ENCODE measurements around the gene RASL11A. TPM values are rescaled to one million over a fixed set of nuclear protein-coding genes. Genes with fewer than 3 reads are reported as not detected.

RASL11A gene
- total RNA-seq, 6 donors from 2014 or later, result 11.5 to 28.4 (median 17.0) TPM

DNA sequence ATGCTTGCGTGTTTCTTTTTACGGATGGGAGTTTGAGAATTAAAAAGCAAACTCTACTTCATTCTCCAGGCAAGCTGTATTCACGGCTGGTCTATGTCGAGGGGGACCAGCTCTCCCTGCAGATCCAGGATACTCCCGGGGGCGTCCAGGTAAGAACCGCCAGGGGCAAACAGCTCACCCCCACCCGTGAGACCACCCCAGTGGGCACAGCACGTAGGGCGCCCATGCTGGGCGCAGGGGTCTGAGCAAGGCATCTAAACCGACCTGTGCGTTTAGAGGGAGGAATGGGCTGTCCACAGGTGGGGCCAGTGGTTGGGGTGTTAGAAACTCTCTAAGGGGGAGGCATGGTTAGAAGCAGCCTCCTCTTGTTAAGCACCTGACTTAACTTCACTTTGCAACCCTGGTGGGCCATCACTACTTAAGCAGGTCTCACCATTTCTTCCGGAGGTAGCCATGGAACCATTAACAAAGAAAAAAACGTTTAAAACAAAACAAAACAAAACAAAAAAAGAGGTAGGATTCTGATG lies 1.0 kb downstream of the RASL11A start:
- Histone ChIP-seq H3K4me3 (peak overlapping the region; percentile 58 to 84 (median 67)), H3K27ac (peak overlapping the region; percentile 85 to 91 (median 90)), H3K4me1 (peaks cover 18 to 42% (median 21%) of the 10 kb centered on the region in 4 donors), H3K9me3 (no peaks in the 10 kb centered on the region), H3K27me3 (no peaks in the 10 kb centered on the region), H3K36me3 (peaks cover 0 to 4% (median 0%) of the 10 kb centered on the region in 4 donors)
- DNase-seq (peak in 1 of 2 donors; percentile 59), ATAC-seq (ENCODE audit: low FRiP score in 2 of 2) (no peak)
- TF ChIP-seq POLR2A (IDR thresholded peaks at IDR 0.05) (no peak), POLR2AphosphoS5 (IDR thresholded peaks at IDR 0.05) (no peak), EP300 (IDR thresholded peaks at IDR 0.05) (no peak)
- TF ChIP-seq, protein P1, sequence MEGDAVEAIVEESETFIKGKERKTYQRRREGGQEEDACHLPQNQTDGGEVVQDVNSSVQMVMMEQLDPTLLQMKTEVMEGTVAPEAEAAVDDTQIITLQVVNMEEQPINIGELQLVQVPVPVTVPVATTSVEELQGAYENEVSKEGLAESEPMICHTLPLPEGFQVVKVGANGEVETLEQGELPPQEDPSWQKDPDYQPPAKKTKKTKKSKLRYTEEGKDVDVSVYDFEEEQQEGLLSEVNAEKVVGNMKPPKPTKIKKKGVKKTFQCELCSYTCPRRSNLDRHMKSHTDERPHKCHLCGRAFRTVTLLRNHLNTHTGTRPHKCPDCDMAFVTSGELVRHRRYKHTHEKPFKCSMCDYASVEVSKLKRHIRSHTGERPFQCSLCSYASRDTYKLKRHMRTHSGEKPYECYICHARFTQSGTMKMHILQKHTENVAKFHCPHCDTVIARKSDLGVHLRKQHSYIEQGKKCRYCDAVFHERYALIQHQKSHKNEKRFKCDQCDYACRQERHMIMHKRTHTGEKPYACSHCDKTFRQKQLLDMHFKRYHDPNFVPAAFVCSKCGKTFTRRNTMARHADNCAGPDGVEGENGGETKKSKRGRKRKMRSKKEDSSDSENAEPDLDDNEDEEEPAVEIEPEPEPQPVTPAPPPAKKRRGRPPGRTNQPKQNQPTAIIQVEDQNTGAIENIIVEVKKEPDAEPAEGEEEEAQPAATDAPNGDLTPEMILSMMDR (IDR thresholded peaks at IDR 0.05), result no peak
- WGBS, 2 donors, result 53 to 54% methylated on average over 13 to 15 of the region's 15 CpGs

DNA sequence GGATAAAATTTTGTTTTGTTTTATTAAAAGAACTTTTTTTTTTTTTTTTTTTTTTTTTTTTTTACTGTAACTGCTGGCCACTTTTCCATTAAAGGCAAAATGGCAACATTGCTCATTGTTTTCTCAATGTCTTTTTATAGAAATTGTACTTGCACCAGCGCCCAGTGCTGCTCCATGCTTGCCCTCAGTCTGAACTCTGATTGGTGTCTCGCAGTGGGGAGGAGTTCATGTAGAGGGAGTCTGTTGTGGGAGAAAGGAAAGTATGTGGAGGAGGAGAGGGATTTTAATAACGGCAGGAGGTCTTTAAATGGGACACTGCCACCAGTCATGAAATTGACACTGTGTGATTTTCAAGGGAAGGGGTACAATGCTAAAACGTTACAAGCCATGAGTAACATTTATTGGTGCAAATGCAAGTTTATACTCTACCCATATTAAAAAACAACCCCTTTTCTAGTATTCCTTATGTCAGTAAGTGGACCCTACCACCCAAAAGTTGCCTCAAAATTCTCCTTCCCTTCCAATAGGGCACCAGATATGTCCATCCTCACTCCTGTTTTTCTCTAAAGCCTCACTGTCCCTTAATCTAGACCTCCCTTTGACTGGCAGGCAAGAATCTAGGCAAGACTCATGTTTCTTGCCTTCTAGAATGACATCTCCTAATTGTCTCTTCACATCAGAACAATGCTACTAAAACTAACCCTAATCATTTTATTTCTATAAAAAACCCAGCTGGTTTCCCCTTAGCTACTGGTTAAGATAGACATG lies 3.2 kb downstream of the RASL11A start:
- Histone ChIP-seq H3K27me3 (no peaks in the 10 kb centered on the region), H3K4me1 (peaks cover 10 to 30% (median 13%) of the 10 kb centered on the region in 4 donors), H3K4me3 (no peak overlapping the region), H3K27ac (peak overlapping the region in 1 of 4 donors; percentile 7), H3K36me3 (peaks cover 0 to 4% (median 0%) of the 10 kb centered on the region in 4 donors), H3K9me3 (no peaks in the 10 kb centered on the region)
- DNase-seq (no peak), ATAC-seq (ENCODE audit: low FRiP score in 2 of 2) (no peak)
- WGBS, 2 donors, result 78 to 80% methylated on average over 4 of the region's 4 CpGs
- no peak for TF ChIP-seq POLR2A (IDR thresholded peaks at IDR 0.05)
- TF ChIP-seq EP300 (IDR thresholded peaks at IDR 0.05), result no peak
- TF ChIP-seq, protein P1 (IDR thresholded peaks at IDR 0.05), result no peak
- TF ChIP-seq POLR2AphosphoS5 (IDR thresholded peaks at IDR 0.05), result no peak

DNA sequence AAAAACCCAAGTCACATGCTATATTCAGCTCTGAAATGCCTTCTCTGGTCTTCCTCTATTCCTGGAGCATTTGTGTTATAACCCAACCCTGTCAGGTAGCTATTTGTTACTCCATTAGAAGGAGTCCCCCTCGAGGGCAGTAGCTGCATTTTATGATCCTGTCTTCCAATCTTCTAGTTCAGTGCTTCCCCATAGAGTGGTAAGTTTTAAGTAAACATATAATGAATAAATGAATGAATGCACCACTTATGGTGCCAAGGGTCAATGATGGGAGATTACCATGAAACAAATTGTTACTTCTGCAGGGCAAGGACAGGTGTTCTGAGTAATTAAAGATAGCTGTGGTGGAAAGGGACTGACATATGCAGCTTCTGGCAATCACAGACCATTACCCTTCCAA lies 4.0 kb downstream of the RASL11A start:
- DNase-seq (no peak), ATAC-seq (ENCODE audit: low FRiP score in 2 of 2) (no peak)
- peaks cover 0 to 4% (median 0%) of the 10 kb centered on the region in 4 donors for H3K36me3 ChIP-seq
- no peaks in the 10 kb centered on the region for H3K27me3 ChIP-seq
- H3K4me1 ChIP-seq, result peaks cover 10 to 24% (median 13%) of the 10 kb centered on the region in 4 donors
- H3K4me3 ChIP-seq, result no peak overlapping the region
- H3K27ac ChIP-seq, result no peak overlapping the region
- whole genome bisulfite sequencing, 2 donors, result 27 to 70% methylated on average over 1 of the region's 1 CpG
- no peaks in the 10 kb centered on the region for H3K9me3 ChIP-seq
- TF ChIP-seq EP300 (IDR thresholded peaks at IDR 0.05), result no peak
- TF ChIP-seq POLR2A (IDR thresholded peaks at IDR 0.05), result no peak

DNA sequence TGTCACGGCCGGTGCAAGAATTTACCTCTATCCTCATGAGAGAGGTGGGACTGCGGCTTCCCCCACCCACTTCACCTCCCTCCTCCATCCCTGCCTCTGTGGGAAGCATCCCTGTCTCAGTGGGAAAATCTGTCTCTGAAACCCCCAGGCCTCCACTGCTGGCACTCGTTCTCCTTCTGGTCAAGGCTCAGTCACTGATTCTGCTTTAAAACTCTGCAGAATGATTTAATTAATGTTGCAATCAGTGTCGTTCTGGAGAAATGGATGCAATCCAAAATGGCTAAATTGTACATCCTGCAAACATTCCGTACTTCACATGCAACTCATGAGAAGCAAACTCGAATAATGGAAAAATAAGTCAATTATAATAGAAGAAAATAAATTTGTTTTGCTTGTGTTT lies 5.6 kb downstream of the RASL11A start:
- H3K27ac ChIP-seq, result peak overlapping the region in 1 of 4 donors; percentile 24
- H3K27me3 ChIP-seq, result no peaks in the 10 kb centered on the region
- ATAC-seq (ENCODE audit: low FRiP score in 2 of 2), result no peak
- TF ChIP-seq POLR2A (IDR thresholded peaks at IDR 0.05), result no peak
- no peak for TF ChIP-seq POLR2AphosphoS5 (IDR thresholded peaks at IDR 0.05)
- 61 to 73% methylated on average over 6 to 7 of the region's 7 CpGs for WGBS, 2 donors
- DNase-seq, result no peak
- H3K9me3 ChIP-seq, result no peaks in the 10 kb centered on the region
- peaks cover 6 to 16% (median 9%) of the 10 kb centered on the region in 4 donors for H3K4me1 ChIP-seq
- peaks cover 0 to 4% (median 0%) of the 10 kb centered on the region in 4 donors for H3K36me3 ChIP-seq
- H3K4me3 ChIP-seq, result no peak overlapping the region

DNA sequence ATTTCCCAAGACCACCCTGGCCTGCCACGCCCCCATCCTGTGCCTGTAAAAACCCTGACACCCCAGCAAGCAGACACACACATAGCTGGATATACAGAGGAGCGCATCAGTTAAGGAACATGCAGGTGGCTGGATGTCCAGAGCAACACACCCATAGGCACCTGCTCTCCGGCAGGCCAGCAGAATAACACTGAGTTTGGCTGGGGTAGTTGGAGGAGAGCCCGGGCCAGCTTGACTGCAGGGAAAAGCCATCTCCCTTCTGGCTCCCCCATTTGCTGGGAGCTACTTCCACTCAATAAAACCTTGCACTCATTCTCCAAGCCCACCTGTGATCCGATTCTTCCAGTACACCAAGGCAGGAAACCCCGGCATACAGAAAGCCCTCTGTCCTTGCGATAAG lies 8.9 kb downstream of the RASL11A start:
- no peak for DNase-seq
- TF ChIP-seq POLR2AphosphoS5 (IDR thresholded peaks at IDR 0.05) (no peak), EP300 (IDR thresholded peaks at IDR 0.05) (no peak), POLR2A (IDR thresholded peaks at IDR 0.05) (no peak)
- TF ChIP-seq, protein P1 (IDR thresholded peaks at IDR 0.05), result no peak
- Histone ChIP-seq H3K4me3 (no peak overlapping the region), H3K27me3 (no peaks in the 10 kb centered on the region), H3K9me3 (no peaks in the 10 kb centered on the region), H3K36me3 (no peaks in the 10 kb centered on the region), H3K4me1 (peaks cover 0 to under 1% (median 0%) of the 10 kb centered on the region in 4 donors), H3K27ac (no peak overlapping the region)
- WGBS, 2 donors, result 92 to 95% methylated on average over 7 of the region's 7 CpGs
- no peak for ATAC-seq (ENCODE audit: low FRiP score in 2 of 2)
